HTR-8/SVneo (cell line): ENCODE results near the gene PEX11A.

ENCODE experiments used
- DNase-seq: peaks from one replicate; pipeline ENCODE4 v3.0.0; 2011; ENCODE audit warnings: low spot score, mixed read lengths; ENCODE audit not compliant: insufficient read length
- FAIRE-seq: peaks from 2 replicates; lab custom pipeline; 2011; peaks lifted over from hg19 to GRCh38; lab: Jason Lieb, UNC

Gene PEX11A

GRCh38 chr15:89659295-89659694 is 31.3 kb downstream of the PEX11A start:
- DNase-seq: no peak
- FAIRE-seq: no peak

GRCh38 chr15:89657686-89658200 is 32.8 kb downstream of the PEX11A start:
- FAIRE-seq (no peak), DNase-seq (no peak)

GRCh38 chr15:89656116-89656815 is 34.3 kb downstream of the PEX11A start:
- DNase-seq (no peak), FAIRE-seq (no peak)

GRCh38 chr15:89654847-89655805 is 35.4 kb downstream of the PEX11A start, which contains the start of gene KIF7:
Gene KIF7, minus strand, starts transcription at chr15:89655467. Its CDS starts 2,537 bp downstream, at chr15:89652930.
- FAIRE-seq (peak; percentile 16), DNase-seq (peak; percentile 83)

- FAIRE-seq: no peak
- peak; percentile 40 for DNase-seq
These were observed 36.2 kb downstream of the PEX11A start for GRCh38 chr15:89654301-89654761.

- DNase-seq (no peak), FAIRE-seq (no peak)
These were observed 37.0 kb downstream of the PEX11A start for GRCh38 chr15:89653578-89653977.

- FAIRE-seq (no peak), DNase-seq (no peak)
These were observed 37.9 kb downstream of the PEX11A start for GRCh38 chr15:89652666-89653065.

GRCh38 chr15:89652131-89652530 is 38.4 kb downstream of the PEX11A start:
- no peak for FAIRE-seq
- no peak for DNase-seq

- no peak for FAIRE-seq
These were observed 40.8 kb downstream of the PEX11A start for GRCh38 chr15:89649716-89650115.

GRCh38 chr15:89649013-89649625 is 41.4 kb downstream of the PEX11A start:
- FAIRE-seq (no peak), DNase-seq (no peak)

More at GRCh38 chr15:89649716-89650115, 40.8 kb downstream of the PEX11A start:
- DNase-seq: no peak

- DNase-seq: no peak
- FAIRE-seq: no peak
These were observed 42.2 kb downstream of the PEX11A start for GRCh38 chr15:89648106-89649012.

GRCh38 chr15:89647191-89647851 is 43.2 kb downstream of the PEX11A start:
- DNase-seq: peak; percentile 81
- peak; percentile 59 for FAIRE-seq

- no peak for DNase-seq
- no peak for FAIRE-seq
These were observed 44.0 kb downstream of the PEX11A start for GRCh38 chr15:89646416-89647141.

- FAIRE-seq (no peak), DNase-seq (no peak)
These were observed 44.9 kb downstream of the PEX11A start for GRCh38 chr15:89645680-89646079.

- no peak for FAIRE-seq
- no peak for DNase-seq
These were observed 48.4 kb downstream of the PEX11A start for GRCh38 chr15:89642106-89642505.

- FAIRE-seq: no peak
- DNase-seq: no peak
These were observed 49.5 kb downstream of the PEX11A start for GRCh38 chr15:89641053-89641452.

- DNase-seq: no peak
- FAIRE-seq: no peak
These were observed 50.3 kb downstream of the PEX11A start for GRCh38 chr15:89640245-89640644.

- FAIRE-seq (no peak), DNase-seq (no peak)
These were observed 57.0 kb downstream of the PEX11A start for GRCh38 chr15:89633585-89633984.
